HG03469 (cell line): ENCODE results near the gene DIP2C.
"Not testable (repeated sequence)": the region's sequence is repeated elsewhere in the genome, so short reads cannot be mapped to it uniquely, and the experiment has no call there.

Experiments
- ATAC-seq: cut with Tn5 transposase; IDR thresholded peaks from one replicate; pipeline ENCODE4 v1.9.1; 2021; ENCODE audit warnings: mild to moderate bottlenecking, moderate library complexity, moderate number of reproducible peaks; ENCODE audit not compliant: unreplicated experiment

Gene DIP2C

GRCh38 chr10:697097-697875 is 7.8 kb upstream of the DIP2C start:
- ATAC-seq = no peak

- ATAC-seq = no peak
These were observed 5.9 kb upstream of the DIP2C start for GRCh38 chr10:695396-695795.

- no peak for ATAC-seq
These were observed 4.0 kb upstream of the DIP2C start for GRCh38 chr10:693506-693905.

GRCh38 chr10:692682-693351 is 3.3 kb upstream of the DIP2C start:
- ATAC-seq = no peak

- ATAC-seq = no peak
These were observed 1.7 kb upstream of the DIP2C start for GRCh38 chr10:691216-691615.

GRCh38 chr10:690372-691161 is 1.1 kb upstream of the DIP2C start:
- ATAC-seq = no peak

- ATAC-seq = no peak
These were observed 382 bp downstream of the DIP2C start for GRCh38 chr10:689121-689451.

- no peak for ATAC-seq
These were observed 952 bp downstream of the DIP2C start for GRCh38 chr10:688312-689120.

GRCh38 chr10:687583-688311 is 1.7 kb downstream of the DIP2C start:
- ATAC-seq = no peak

GRCh38 chr10:686155-686931 is 3.1 kb downstream of the DIP2C start:
- no peak for ATAC-seq

GRCh38 chr10:685613-686012 is 3.9 kb downstream of the DIP2C start:
- ATAC-seq = no peak

GRCh38 chr10:683448-684071 is 5.9 kb downstream of the DIP2C start:
- ATAC-seq = no peak

GRCh38 chr10:682931-683447 is 6.5 kb downstream of the DIP2C start:
- ATAC-seq = no peak

GRCh38 chr10:681670-682318 is 7.7 kb downstream of the DIP2C start:
- no peak for ATAC-seq

GRCh38 chr10:680745-681144 is 8.7 kb downstream of the DIP2C start:
- ATAC-seq = no peak

GRCh38 chr10:680146-680545 is 9.3 kb downstream of the DIP2C start:
- ATAC-seq = no peak

GRCh38 chr10:679556-679955 is 9.9 kb downstream of the DIP2C start:
- no peak for ATAC-seq

GRCh38 chr10:678662-679005 is 10.8 kb downstream of the DIP2C start:
- ATAC-seq = not testable (repeated sequence)
